Pancreas (tissue), 10 donors: ENCODE data around the gene OR51I1. TPM values are rescaled to one million over a fixed set of nuclear protein-coding genes. Genes with fewer than 3 reads are reported as not detected.

Experiments used
- ATAC-seq, 4 donors: fragments of 200-7000 bp; cut with Tn5 transposase; one replicate each; pipeline versions ENCODE4 v1.8.0 to v1.9.1; 2020; ENCODE audit warnings: mild to moderate bottlenecking in 4 of 4, moderate library complexity in 4 of 4
- DNase-seq, 6 donors: peaks; one replicate each; pipeline ENCODE4 v3.0.0-alpha.2; 2020
- FAIRE-seq: peaks from 2 replicates; lab custom pipeline; 2012; peaks lifted over from hg19 to GRCh38; lab: Jason Lieb, UNC
- H3K27ac ChIP-seq, 4 donors: fragments of 200-600 bp; sonication (generic); 1 replicate in 3 of 4; 2 replicates in 1 of 4; pipeline versions ENCODE4 v1.5.0 to v1.8.0; 2020
- H3K27me3 ChIP-seq, 4 donors: fragments of 200-600 bp; one replicate each; pipeline ENCODE4 v1.8.0; 2021
- H3K36me3 ChIP-seq, 3 donors: fragments of 200-600 bp; sonication (generic) in 1 of 3; one replicate each; pipeline versions ENCODE4 v1.5.0 to v1.8.0; 2020 to 2021
- H3K4me1 ChIP-seq, 3 donors: fragments of 200-600 bp; one replicate each; pipeline ENCODE4 v1.8.0; 2021
- H3K4me3 ChIP-seq, 4 donors: fragments of 200-600 bp; sonication (generic) in 2 of 4; one replicate each; pipeline versions ENCODE4 v1.5.0 to v1.8.0; 2020 to 2021
- H3K9me3 ChIP-seq, 4 donors: fragments of 200-600 bp; one replicate each; pipeline ENCODE4 v1.8.0; 2021
- WGBS, 2 donors: extraction: QIAGEN DNeasy Blood & Tissue Kit; methylation state at CpG; one replicate each; pipeline ENCODE4 v1.1.7; 2013; 5-methylcytosine and 5-hydroxymethylcytosine counted together
- intact Hi-C, 3 donors: fragments of 100-400 bp; cut with DNase I; formaldehyde crosslinking; loops; one replicate each; pipeline versions ENCODE4 v1.11.1 to v1.14.2; 2022
- polyA plus RNA-seq, 2 donors: library from polyadenylated mRNA; stranded (reverse); fragments of 200-250 nt; gene quantifications; one replicate each; pipeline ENCODE4 v1.2.3, GENCODE V29; 2013
- total RNA-seq, 6 donors: library from RNA; stranded (reverse); fragmentation: NEBNext Ultra II Directional in 4 of 6; extraction: Animal tissue kit (Norgen Biotek cat#: 25700) in 4 of 6; gene quantifications; one replicate each; pipeline versions ENCODE4 v1.2.1 to v1.2.4, GENCODE V29; 2021 to 2023
- TF ChIP-seq, protein P1 (sequence below), 4 donors: fragments of 200-600 bp; sonication (generic) in 3 of 4; IDR thresholded peaks; one replicate each; pipeline versions ENCODE4 v1.5.0 to v1.8.0; 2021; ENCODE audit warnings: antibody characterized with exemption in 4 of 4
- donor health status: healthy with polysubstance abuse.
- donor health status: DM: no; HTN: no; CAD: no; lungs with moderate emphysema.
- donor health status: DM: no; HTN: no; CAD: no.
- donor health status: control.
- donor health status: control.
- donor health status: Bipolar disorder and iron deficiency.
- donor health status: DM: yes; HTN: yes; CAD: no.
- donor health status: DM: no; HTN: no; CAD: no.
- donor health status: DM: no; HTN: no; CAD: no.
- donor health status: DM: yes; HTN: yes; CAD: no.

Gene OR51I1
- total and polyA plus RNA-seq, 8 donors, result 0.28 TPM; not detected in 7

DNA sequence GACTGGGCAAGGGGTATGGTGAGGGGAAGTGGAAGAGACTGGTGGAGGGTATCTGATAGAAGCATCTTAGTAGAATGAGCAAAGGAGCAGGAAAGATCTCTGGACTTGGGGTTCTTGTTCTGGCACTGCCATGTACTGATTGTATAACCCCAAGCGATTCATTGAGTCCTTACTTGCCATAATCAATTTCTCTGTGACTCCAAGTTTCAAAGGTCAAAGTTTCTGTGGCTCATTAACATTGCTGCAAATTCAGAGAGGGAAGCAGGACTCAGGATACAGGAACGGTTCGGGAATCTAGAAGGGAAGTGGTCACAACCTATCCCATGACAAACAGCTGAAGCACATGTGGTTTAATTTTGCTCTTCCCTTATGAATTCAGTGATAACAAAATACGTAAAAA, 8.1 kb upstream of the OR51I1 start:
- TF ChIP-seq, protein P1, sequence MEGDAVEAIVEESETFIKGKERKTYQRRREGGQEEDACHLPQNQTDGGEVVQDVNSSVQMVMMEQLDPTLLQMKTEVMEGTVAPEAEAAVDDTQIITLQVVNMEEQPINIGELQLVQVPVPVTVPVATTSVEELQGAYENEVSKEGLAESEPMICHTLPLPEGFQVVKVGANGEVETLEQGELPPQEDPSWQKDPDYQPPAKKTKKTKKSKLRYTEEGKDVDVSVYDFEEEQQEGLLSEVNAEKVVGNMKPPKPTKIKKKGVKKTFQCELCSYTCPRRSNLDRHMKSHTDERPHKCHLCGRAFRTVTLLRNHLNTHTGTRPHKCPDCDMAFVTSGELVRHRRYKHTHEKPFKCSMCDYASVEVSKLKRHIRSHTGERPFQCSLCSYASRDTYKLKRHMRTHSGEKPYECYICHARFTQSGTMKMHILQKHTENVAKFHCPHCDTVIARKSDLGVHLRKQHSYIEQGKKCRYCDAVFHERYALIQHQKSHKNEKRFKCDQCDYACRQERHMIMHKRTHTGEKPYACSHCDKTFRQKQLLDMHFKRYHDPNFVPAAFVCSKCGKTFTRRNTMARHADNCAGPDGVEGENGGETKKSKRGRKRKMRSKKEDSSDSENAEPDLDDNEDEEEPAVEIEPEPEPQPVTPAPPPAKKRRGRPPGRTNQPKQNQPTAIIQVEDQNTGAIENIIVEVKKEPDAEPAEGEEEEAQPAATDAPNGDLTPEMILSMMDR (IDR thresholded peaks at IDR 0.05), result no peak
- no peaks in the 10 kb centered on the region for H3K4me1 ChIP-seq
- ATAC-seq, result no peak
- H3K27me3 ChIP-seq, result no peaks in the 10 kb centered on the region
- FAIRE-seq, result no peak
- H3K4me3 ChIP-seq, result no peak overlapping the region
- DNase-seq, result no peak
- H3K27ac ChIP-seq, result no peak overlapping the region
- no peaks in the 10 kb centered on the region for H3K36me3 ChIP-seq
- intact Hi-C loops, result no loop called here
- 31 to 32% methylated on average over 4 of the region's 4 CpGs for WGBS, 2 donors
- H3K9me3 ChIP-seq, result no peaks in the 10 kb centered on the region

- H3K27ac ChIP-seq, result no peak within 1 kb of the TSS
- FAIRE-seq, result no peak
- no peaks in the 10 kb centered on the region for H3K9me3 ChIP-seq
- no peaks in the 10 kb centered on the region for H3K27me3 ChIP-seq
- no peak for ATAC-seq
- TF ChIP-seq, protein P1 (IDR thresholded peaks at IDR 0.05), result no peak
- no peaks in the 10 kb centered on the region for H3K36me3 ChIP-seq
- no peaks in the 10 kb centered on the region for H3K4me1 ChIP-seq
- WGBS, 2 donors, result 85 to 88% methylated on average over 2 of the region's 2 CpGs
- no peak within 1 kb of the TSS for H3K4me3 ChIP-seq
- no peak for DNase-seq
- intact Hi-C loops, result no loop called here
Observed at GRCh38 chr11:5449023-5449422, 7.7 kb upstream of the OR51I1 start, which contains the start of gene OR51I2. Gene OR51I2, plus strand, starts transcription at chr11:5449323. Its CDS starts 4,166 bp downstream, at chr11:5453489.

DNA sequence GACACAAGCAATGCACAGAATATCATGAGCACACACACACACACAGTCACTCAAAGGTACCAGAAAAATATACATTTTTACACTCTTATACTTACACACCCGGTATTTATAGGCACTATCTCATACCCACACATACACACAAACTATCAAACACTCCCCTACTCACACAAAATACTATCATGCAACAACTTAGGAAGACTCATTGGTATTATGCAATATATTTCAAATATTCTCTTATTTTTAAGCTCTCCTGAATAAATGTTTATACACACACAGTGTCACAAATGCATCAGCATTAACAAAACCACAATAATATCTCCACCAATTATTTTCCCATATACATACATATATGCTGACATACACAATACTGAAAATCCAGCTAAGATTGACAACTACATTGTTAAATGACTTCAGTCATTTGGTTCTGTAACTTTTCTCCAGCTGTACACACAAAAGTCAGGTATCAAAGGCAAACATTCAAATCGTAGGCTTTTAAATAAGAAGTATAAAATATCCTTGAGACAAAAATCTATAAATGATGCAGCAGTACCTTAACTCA, 2.6 kb upstream of the OR51I1 start:
- TF ChIP-seq, protein P1 (IDR thresholded peaks at IDR 0.05), result no peak
- no peaks in the 10 kb centered on the region for H3K4me1 ChIP-seq
- ATAC-seq (no peak), DNase-seq (no peak), FAIRE-seq (no peak)
- no peak overlapping the region for H3K4me3 ChIP-seq
- no peaks in the 10 kb centered on the region for H3K27me3 ChIP-seq
- no peaks in the 10 kb centered on the region for H3K9me3 ChIP-seq
- H3K36me3 ChIP-seq, result no peaks in the 10 kb centered on the region
- no peak overlapping the region for H3K27ac ChIP-seq
- 30 to 34% methylated on average over 2 of the region's 2 CpGs for WGBS, 2 donors
- intact Hi-C loops, result no loop called here

- no peak for FAIRE-seq
- intact Hi-C loops, result no loop called here
- TF ChIP-seq, protein P1 (IDR thresholded peaks at IDR 0.05), result no peak
- WGBS, 2 donors, result 17 to 21% methylated on average over 3 of the region's 3 CpGs
- Histone ChIP-seq H3K36me3 (no peaks in the 10 kb centered on the region), H3K4me3 (no peak overlapping the region), H3K27ac (no peak overlapping the region), H3K9me3 (no peaks in the 10 kb centered on the region), H3K27me3 (no peaks in the 10 kb centered on the region), H3K4me1 (no peaks in the 10 kb centered on the region)
- DNase-seq, result no peak
- ATAC-seq, result no peak
Observed at GRCh38 chr11:5423131-5423530, 18.2 kb downstream of the OR51I1 start.

DNA sequence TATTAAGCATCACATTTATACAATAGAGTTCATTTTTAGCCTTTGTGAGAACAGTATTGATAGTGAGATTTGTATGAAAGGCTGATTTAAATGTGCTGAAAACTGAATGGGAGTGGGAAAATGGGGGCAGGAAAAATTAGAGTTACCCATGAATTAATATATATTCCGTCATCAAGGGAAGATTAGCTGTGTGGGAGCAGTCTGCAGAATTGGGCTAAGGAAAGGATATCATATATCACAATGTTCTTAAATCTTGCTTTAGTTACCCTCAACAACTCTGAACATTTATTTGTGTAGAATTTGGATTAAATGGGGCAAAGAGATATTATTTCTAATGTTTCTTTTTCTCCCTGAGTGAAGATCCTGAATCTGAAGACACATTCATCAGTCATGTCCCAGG, 19.5 kb downstream of the OR51I1 start, which contains the start of gene OR51Q1:
OR51Q1 (plus strand) TSS at position 301 of the 400 bp plus-strand sequence; CDS start at position 391, 90 bp downstream.
- Histone ChIP-seq H3K9me3 (no peaks in the 10 kb centered on the region), H3K27ac (no peak within 1 kb of the TSS), H3K27me3 (no peaks in the 10 kb centered on the region), H3K36me3 (no peaks in the 10 kb centered on the region), H3K4me1 (no peaks in the 10 kb centered on the region), H3K4me3 (no peak within 1 kb of the TSS)
- intact Hi-C loops, result no loop called here
- DNase-seq (no peak), ATAC-seq (no peak), FAIRE-seq (no peak)
- WGBS, 2 donors, result 80 to 85% methylated on average over 1 of the region's 1 CpG
- TF ChIP-seq, protein P1 (IDR thresholded peaks at IDR 0.05), result no peak
